Activated CD4-positive, alpha-beta T cell treated with anti-CD3 and anti-CD28 coated beads, Interleukin-10, Interleukin-2, amounts not matched to agents 100 ng/mL and 50 ng/mL, durations not matched to agents 16 hours and 8 hours (primary cell): ENCODE measurements around the gene BCAN.
"Not testable (repeated sequence)": the region's sequence is repeated elsewhere in the genome, so short reads cannot be mapped to it uniquely, and the experiment has no call there.

Experiments
- DNase-seq: peaks from one replicate; pipeline ENCODE4 v3.0.0-alpha.2; 2020

The BCAN gene

GRCh38 chr1:156618853-156619581 is 22.9 kb upstream of the BCAN start, which contains the start of gene HAPLN2:
HAPLN2 (plus strand) TSS chr1:156619415; CDS start chr1:156623491, 4,076 bp downstream.
- no peak for DNase-seq

DNA sequence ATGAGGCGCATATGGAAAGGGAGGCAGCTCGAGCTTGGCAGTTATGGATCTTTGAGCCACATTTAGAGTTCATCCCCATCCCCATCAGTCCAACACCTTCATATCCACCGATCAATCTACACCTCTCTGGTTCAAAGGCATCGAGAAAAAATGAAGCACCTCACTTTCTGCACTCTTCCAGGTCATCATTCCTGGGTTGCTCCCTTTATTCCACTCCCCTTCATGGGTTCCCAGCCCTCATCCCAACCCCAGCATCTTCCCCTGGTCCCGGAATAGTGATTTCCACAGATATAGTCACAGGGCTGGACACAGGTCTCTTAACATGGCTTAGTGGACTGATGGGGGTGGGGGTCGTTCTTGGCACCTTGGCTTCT is 22.3 kb upstream of the BCAN start:
- DNase-seq = no peak

GRCh38 chr1:156622581-156623297 is 19.2 kb upstream of the BCAN start:
- DNase-seq = no peak

DNA sequence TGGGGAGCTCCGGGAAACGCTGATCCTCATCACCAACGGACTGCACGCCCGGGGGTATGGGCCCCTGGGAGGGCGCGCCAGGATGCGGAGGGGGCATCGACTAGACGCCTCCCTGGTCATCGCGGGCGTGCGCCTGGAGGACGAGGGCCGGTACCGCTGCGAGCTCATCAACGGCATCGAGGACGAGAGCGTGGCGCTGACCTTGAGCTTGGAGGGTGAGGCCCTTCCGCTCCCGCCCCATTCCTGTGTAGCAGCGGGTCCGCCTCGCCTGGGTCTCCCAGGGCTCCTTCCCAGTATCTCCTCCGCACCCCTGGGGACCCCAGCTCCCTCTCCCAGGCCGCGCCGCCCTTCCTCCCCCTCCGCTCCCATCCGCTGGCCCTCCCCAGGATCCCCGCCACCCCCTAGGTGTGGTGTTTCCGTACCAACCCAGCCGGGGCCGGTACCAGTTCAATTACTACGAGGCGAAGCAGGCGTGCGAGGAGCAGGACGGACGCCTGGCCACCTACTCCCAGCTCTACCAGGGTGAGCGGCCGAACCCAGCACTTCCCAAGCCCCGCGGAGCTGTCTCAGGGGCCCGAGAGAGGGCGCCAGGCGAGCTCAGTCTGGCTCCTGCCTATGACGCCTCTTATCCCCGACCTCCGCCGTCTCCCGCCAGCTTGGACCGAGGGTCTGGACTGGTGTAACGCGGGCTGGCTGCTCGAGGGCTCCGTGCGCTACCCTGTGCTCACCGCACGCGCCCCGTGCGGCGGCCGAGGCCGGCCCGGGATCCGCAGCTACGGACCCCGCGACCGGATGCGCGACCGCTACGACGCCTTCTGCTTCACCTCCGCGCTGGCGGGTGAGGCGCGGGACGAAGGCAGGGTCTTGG is 17.7 kb upstream of the BCAN start:
- DNase-seq = peak; percentile 57

- no peak for DNase-seq
These were observed 17.0 kb upstream of the BCAN start for GRCh38 chr1:156624814-156625435.

DNA sequence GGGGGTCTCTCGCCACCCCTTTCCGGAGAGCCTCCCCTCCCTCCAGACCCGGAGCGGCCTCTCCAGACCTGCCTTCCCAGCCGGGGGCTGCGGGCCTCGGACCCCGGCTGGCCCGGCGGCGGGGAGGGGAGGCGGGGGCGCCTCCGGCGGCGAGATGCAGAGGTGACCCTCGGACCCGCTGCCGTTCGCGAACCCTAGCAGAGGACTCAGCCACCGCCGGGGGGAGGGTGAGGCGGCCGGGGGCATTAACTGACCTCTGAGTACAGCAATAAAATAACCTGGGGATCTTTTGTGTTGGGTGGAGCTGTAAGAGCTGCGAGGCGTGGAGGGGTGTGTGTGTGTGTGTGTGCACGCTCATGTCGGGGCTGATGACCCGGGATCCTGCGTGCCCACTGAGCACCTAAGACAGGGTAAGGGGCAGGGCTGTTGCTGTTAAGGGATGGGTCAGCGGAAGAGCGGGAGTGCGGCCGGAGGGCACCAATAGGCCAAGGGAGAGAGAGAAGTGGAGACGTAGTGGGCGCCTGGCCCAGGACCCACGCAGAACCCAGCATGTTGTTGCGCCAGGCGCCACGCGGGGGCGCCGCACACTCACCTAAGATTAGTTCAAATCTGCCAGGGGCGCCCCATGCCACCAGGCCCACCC is 16.4 kb upstream of the BCAN start:
- peak; percentile 55 for DNase-seq

- DNase-seq = no peak
These were observed 15.9 kb upstream of the BCAN start for GRCh38 chr1:156626079-156626438.

DNA sequence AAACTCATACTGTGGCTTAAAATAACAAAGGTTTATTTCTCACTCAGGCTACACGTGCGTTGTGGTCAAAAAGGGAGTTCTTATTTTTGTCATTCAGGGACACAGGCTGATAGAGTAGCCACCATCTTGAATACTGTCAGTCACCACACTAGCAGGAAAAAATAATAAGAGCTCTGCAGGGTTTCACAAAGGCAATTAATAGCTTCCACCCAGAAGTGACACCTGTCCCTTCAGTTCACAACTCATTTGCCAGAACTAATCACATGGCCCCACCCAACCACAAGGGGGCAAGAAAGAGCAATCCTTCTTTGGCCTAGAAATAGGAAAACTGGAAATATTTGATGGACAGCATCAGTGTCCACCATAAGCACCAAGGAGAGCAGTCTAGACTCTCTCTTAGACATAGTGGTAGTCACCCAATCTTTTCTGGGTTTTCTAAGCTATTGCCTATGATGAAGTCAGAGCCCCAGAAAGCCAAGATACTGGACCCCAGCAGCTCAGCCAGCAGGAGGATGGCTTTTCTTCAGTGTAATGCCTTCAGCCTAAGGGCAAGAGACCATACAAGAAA is 14.5 kb upstream of the BCAN start:
- DNase-seq = peak; percentile 39

DNA sequence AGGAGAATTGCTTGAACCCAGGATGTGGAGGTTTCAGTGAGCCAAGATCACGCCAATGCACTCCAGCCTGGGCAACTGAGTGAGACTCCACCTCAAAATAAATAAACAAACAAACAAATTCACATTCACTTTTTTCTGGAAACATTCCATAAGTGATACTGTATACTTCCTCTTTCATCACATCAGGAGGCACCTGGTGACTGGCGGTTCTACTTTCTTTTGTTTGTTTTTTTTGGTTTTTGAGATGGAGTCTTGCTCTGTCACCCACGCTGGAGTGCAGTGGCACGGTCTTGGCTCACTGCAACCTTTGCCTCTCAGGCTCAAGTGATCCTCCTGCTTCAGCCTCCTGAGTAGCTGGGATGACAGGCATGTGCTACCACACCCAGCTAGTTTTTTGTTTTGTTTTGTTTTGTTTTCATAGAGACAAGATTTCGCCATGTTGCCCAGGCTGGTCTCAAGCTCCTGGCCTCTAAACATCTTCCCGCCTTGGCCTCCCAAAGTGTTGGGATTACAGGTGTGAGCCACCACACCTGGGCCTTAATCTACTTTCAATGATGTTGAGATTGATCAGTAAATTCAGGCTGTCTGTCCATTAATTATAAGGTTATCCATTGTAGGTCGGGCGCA is 12.0 kb upstream of the BCAN start:
- DNase-seq = no peak

GRCh38 chr1:156631152-156631551 is 10.8 kb upstream of the BCAN start:
- DNase-seq = not testable (repeated sequence)

- DNase-seq = no peak
These were observed 9.6 kb upstream of the BCAN start for GRCh38 chr1:156632355-156632754.

DNA sequence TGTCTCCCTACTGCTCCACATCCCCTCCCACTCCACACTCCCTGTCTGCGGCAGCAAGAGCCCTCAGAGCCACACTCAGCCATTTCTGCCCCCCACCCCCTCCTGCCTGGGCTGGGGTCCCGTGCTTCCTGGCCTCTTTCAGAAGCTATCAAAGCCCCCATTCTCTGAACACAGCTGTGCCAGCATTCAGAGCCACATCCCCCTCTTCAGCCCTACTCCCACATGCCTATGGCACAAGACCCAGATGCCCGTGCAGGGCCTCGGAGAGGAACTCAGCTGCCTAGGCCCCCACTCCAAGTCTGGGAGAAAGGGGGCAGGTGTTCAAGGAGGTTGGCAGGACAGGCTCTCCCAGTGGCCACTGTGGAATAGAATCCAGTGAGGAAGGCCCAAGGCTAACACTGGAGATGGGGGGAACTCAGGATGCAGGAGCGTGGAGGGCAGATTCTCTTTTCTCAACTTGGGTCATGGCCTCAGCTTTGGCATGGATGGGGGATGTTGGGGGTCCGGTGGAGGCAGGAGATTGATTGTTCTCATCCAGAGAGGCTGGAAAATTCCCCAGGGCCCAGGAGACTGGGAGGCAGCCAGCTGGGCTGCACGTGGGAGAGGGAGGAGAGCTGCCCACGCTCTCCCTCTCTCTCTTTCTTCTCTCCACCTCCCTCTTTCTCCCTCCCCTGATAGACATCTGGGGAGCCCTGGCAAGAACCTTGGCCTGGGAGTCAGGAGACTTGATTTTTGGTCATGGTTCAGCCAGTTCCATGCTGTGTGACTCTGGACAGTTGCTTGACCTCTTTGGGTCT is 3.5 kb upstream of the BCAN start:
- no peak for DNase-seq

GRCh38 chr1:156639601-156640101 is 2.3 kb upstream of the BCAN start:
- no peak for DNase-seq

GRCh38 chr1:156640842-156641706 is 843 bp upstream of the BCAN start:
- DNase-seq = no peak

DNA sequence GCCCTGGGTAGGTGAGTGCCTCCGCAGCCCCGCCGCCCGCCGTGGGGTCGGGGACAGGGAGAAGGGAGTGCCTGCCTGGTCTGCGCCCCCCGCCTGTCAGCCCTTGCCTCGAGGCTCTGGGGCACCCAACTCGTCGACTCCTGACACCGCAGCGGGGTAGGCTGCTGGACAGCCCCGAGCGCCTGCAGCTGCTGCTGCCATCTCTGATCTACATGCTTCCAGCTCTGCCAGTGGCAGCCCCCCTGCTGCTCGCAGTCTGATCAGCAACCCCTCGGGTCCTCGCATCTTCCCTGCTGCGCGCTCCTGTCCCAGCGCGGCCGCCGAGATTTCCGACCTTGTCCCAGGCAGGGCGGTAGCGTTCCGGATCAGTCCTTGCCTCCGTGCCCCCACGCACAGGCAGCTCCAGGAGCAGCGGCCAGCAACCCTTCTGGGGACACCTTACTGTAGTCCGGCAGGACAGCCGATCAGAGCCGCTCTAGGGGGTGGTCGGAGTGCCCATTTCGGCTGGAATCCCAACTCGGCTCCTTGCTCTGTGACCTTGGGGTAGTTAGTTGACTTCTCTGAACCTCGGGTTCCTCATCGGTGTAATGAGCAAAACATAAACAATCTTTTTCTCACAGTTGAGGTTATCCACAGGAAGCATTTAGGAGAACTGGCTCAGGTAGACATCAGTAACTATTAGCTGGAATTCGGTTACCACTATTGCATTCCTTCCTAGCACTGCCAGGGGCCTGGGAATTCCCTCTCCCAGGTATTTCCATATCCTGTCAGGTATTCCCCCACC is 540 bp downstream of the BCAN start:
- no peak for DNase-seq

DNA sequence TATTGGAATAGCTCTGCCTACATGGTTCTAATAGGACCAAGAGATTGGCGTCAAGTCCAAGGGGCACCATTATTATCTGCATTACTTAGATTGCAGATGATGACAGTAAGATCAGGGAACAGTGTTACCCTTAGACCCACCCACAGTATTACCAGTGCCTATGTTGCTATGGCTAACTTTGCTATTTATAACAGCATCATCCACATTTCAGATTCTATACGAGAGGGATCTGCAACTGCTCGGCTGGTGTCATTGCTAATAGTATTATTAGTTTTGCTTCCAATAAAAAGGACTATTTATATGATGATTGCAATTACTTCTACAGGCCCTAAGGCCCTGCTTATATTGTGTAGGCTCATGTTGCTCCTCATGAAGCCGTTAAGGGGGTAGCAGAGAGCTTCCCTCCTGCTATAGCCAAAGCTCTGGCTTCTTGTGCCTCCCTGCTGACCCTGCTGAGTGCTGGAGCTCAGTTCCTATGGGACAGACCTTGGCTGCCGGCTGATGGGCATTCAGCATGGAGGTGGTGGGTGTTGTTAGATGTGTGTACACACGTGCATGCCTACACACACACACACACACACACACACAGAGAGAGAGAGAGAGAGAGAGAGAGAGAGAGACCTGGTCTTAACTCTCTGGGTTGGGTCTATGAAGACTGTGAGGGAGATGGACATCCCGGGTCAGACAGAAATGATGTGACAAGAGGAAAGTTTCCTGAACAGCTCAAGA is 1.3 kb downstream of the BCAN start:
- DNase-seq = no peak

DNA sequence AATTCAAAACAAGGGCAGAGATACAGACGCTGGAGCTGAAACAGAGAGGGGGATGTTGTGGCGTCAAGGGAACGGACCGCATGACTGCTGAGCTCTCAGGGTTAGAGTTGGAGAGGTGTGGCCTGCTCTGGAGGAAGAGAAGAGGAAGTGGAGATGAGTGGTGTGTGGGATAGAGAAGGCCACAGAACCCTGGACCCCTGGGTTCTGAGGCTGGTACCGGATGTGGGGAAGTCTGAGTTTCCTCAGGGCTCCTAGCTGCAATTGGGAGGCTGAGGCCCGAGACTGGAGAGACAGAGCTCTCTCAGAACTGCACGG is 1.8 kb downstream of the BCAN start:
- peak; percentile 70 for DNase-seq

DNA sequence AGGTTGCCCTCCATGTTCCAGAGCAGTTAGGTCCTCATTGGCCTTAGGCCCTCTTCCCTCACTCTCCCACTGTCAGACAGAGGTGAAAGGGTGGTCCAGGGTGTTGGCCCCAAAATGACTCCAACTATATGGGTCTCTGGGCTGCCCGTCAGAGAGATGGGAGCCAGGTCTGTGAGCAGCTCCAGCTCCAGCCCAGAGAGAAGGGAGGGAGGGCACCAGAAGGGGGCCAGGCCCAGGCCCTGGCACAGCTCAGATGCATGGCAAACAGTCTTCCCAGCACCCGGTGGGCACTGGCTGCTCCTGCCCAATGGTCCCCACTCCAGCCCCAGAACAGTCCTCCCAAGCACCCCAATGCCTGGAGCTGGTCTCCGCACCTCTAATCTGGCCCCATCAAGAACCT is 2.2 kb downstream of the BCAN start:
- DNase-seq = no peak
